Measurements from ENCODE around the gene ADAMTSL4.

- TF ChIP-seq CTCF (IDR thresholded peaks at IDR 0.05; ENCODE audit: extremely low read depth in 1 of 2, insufficient read depth in 1 of 2, low read depth in 1 of 2, low read length in 2 of 2) (no peak), POLR2AphosphoS5 (IDR thresholded peaks at IDR 0.05; ENCODE audit: insufficient read depth, low read depth, low read length) (no peak), POLR2A (IDR thresholded peaks at IDR 0.05; ENCODE audit: low read depth, low read length) (no peak), JUN (IDR thresholded peaks at IDR 0.05; ENCODE audit: borderline replicate concordance, insufficient read depth, insufficient read length, low read depth) (no peak), EZH2 (IDR thresholded peaks at IDR 0.05; ENCODE audit: borderline replicate concordance, low read depth, low read length, severe bottlenecking) (no peak)
Observed at GRCh38 chr1:150555971-150556865, 7.0 kb downstream of the ADAMTSL4 start.
